Sigmoid colon (tissue), 7 donors: ENCODE measurements around the gene FCRL6. TPM values are rescaled to one million over a fixed set of nuclear protein-coding genes. Genes with fewer than 3 reads are reported as not detected.

ENCODE experiments used
- DNase-seq: peaks from one replicate; pipeline ENCODE4 v3.0.0-alpha.2; 2019
- H3K27ac ChIP-seq, 4 donors: fragments of 200-600 bp; sonication (generic); one replicate each; pipeline ENCODE4 v1.5.1; 2016 to 2019; ENCODE audit warnings: mild to moderate bottlenecking in 1 of 4
- H3K27me3 ChIP-seq, 3 donors: fragments of 200-600 bp; sonication (generic); one replicate each; pipeline ENCODE4 v1.5.1; 2019; ENCODE audit warnings: mild to moderate bottlenecking in 1 of 3
- H3K36me3 ChIP-seq, 4 donors: fragments of 200-600 bp; sonication (generic); one replicate each; pipeline ENCODE4 v1.5.1; 2016 to 2019
- H3K4me1 ChIP-seq, 4 donors: fragments of 200-600 bp; sonication (generic); one replicate each; pipeline ENCODE4 v1.5.1; 2017 to 2019
- H3K4me3 ChIP-seq, 4 donors: fragments of 200-600 bp; sonication (generic); one replicate each; pipeline ENCODE4 v1.5.1; 2017 to 2019; ENCODE audit warnings: mild to moderate bottlenecking in 2 of 4, moderate library complexity in 1 of 4
- H3K9me3 ChIP-seq, 4 donors: fragments of 200-600 bp in 3 of 4; sonication (generic) in 3 of 4; one replicate each; pipeline versions ENCODE4 v1.5.1 to v1.6.1; 2013 to 2019
- CTCF ChIP-seq, 4 experiments: fragments of 450-650 bp in 3 of 4; fragments of 200-600 bp in 1 of 4; IDR thresholded peaks; one replicate each; pipeline ENCODE4 v1.5.1; 2016 to 2019; ENCODE audit warnings: antibody characterized with exemption in 4 of 4, mild to moderate bottlenecking in 3 of 4, moderate library complexity in 2 of 4
- EP300 ChIP-seq, 4 donors: sonication (generic); formaldehyde crosslinking; IDR thresholded peaks; one replicate each; pipeline ENCODE4 v1.6.1; 2017; ENCODE audit warnings: antibody characterized with exemption in 4 of 4
- POLR2A ChIP-seq, 2 donors: fragments of 450-650 bp; IDR thresholded peaks; one replicate each; pipeline ENCODE4 v1.6.1; 2016; ENCODE audit warnings: antibody characterized with exemption in 2 of 2, mild to moderate bottlenecking in 2 of 2, moderate library complexity in 2 of 2
- POLR2AphosphoS5 ChIP-seq, 4 donors: sonication (generic); formaldehyde crosslinking; IDR thresholded peaks; one replicate each; pipeline ENCODE4 v1.6.1; 2017; ENCODE audit warnings: antibody characterized with exemption in 4 of 4
- WGBS, 2 donors: extraction: QIAGEN DNeasy Blood & Tissue Kit; methylation state at CpG; one replicate each; pipeline ENCODE4 v1.1.7; 2013; 5-methylcytosine and 5-hydroxymethylcytosine counted together
- intact Hi-C: fragments of 100-400 bp; cut with DNase I; formaldehyde crosslinking; loops from one replicate; pipeline ENCODE4 v1.15.1; 2023
- polyA plus RNA-seq, 3 donors: library from polyadenylated mRNA; stranded (reverse); fragments of 200-250 nt; gene quantifications; one replicate each; pipeline ENCODE4 v1.2.3, GENCODE V29; 2013
- small RNA-seq, 3 donors: library from RNA; depleted of rRNA; stranded (forward); fragments of <200 nt; gene quantifications; one replicate each; pipeline ENCODE3, GENCODE V24; 2016
- total RNA-seq, 4 donors: library from RNA; depleted of rRNA; stranded (reverse); fragments of >200 nt; gene quantifications; one replicate each; pipeline ENCODE4 v1.1.0, GENCODE V29; 2016
- donor health status: healthy with polysubstance abuse.
- donor health status: Bipolar disorder and iron deficiency.
- donor health status: healthy.

The FCRL6 gene
- total and polyA plus RNA-seq, 7 donors = 0.38 TPM; not detected in 6

- Histone ChIP-seq H3K4me3 (no peak overlapping the region), H3K36me3 (no peaks in the 10 kb centered on the region), H3K9me3 (no peaks in the 10 kb centered on the region), H3K27me3 (no peaks in the 10 kb centered on the region), H3K4me1 (no peaks in the 10 kb centered on the region), H3K27ac (no peak overlapping the region)
- TF ChIP-seq POLR2AphosphoS5 (IDR thresholded peaks at IDR 0.05) = no peak
- no peak for TF ChIP-seq CTCF (IDR thresholded peaks at IDR 0.05)
- no peak for TF ChIP-seq EP300 (IDR thresholded peaks at IDR 0.05)
- TF ChIP-seq POLR2A (IDR thresholded peaks at IDR 0.05) = no peak
- WGBS, 2 donors = 81 to 93% methylated on average over 5 of the region's 5 CpGs
- intact Hi-C loops = no loop called here
- no peak for DNase-seq
Observed at GRCh38 chr1:159862031-159862430, 59.9 kb downstream of the FCRL6 start.

- no peaks in the 10 kb centered on the region for H3K9me3 ChIP-seq
- 60 to 83% methylated on average over 4 of the region's 4 CpGs for WGBS, 2 donors
- no peaks in the 10 kb centered on the region for H3K36me3 ChIP-seq
- peaks cover 0 to 5% (median 2%) of the 10 kb centered on the region in 4 donors for H3K4me1 ChIP-seq
- no peaks in the 10 kb centered on the region for H3K27me3 ChIP-seq
- intact Hi-C loops = no loop called here
- TF ChIP-seq CTCF (IDR thresholded peaks at IDR 0.05) = no peak
- no peak for TF ChIP-seq EP300 (IDR thresholded peaks at IDR 0.05)
- no peak for TF ChIP-seq POLR2AphosphoS5 (IDR thresholded peaks at IDR 0.05)
- TF ChIP-seq POLR2A (IDR thresholded peaks at IDR 0.05) = no peak
- DNase-seq = no peak
- H3K27ac ChIP-seq = no peak within 1 kb of the TSS
- H3K4me3 ChIP-seq = no peak within 1 kb of the TSS
Observed at GRCh38 chr1:159862557-159862956, 60.4 kb downstream of the FCRL6 start, which contains the start of gene VSIG8. TSS of gene VSIG8 (minus strand) at chr1:159862657. CDS start at chr1:159862521, 136 bp downstream.

GRCh38 chr1:159864262-159864661, 62.1 kb downstream of the FCRL6 start:
- Histone ChIP-seq H3K4me1 (peaks cover 0 to 14% (median 10%) of the 10 kb centered on the region in 4 donors), H3K9me3 (no peaks in the 10 kb centered on the region), H3K36me3 (no peaks in the 10 kb centered on the region), H3K27me3 (no peaks in the 10 kb centered on the region), H3K4me3 (no peak overlapping the region), H3K27ac (no peak overlapping the region)
- intact Hi-C loops = no loop called here
- DNase-seq = no peak
- 59 to 79% methylated on average over 2 of the region's 2 CpGs for WGBS, 2 donors
- no peak for TF ChIP-seq CTCF (IDR thresholded peaks at IDR 0.05)

Small RNA genes lying within 50 kb of the gene (small RNA-seq; reads per million reads assigned to genes)
- gene RF00570 = 0 to 0.11 (median 0.06) reads per million in 3 donors

Other genes starting within 250 kb of the FCRL6 start
- not detected for gene APCS, start 214.5 kb upstream of the FCRL6 start, total RNA-seq
- not detected for gene APCS, start 214.5 kb upstream of the FCRL6 start, polyA plus RNA-seq
- not detected for gene CRP, start 87.8 kb upstream of the FCRL6 start, total RNA-seq
- gene CRP, start 87.8 kb upstream of the FCRL6 start, polyA plus RNA-seq = under 1 TPM in 1 of 3 donors, not detected in 2; 0.20 TPM
- gene DUSP23, start 21.4 kb upstream of the FCRL6 start, total RNA-seq = 10 to 100 TPM; 40.4 to 59.1 (median 51.6) TPM
- 10 to 100 TPM; 77.7 to 88.7 (median 86.5) TPM for gene DUSP23, start 21.4 kb upstream of the FCRL6 start, polyA plus RNA-seq
- gene SLAMF8, start 24.5 kb downstream of the FCRL6 start, total RNA-seq = 1 to 10 TPM; 3.3 to 5.0 (median 4.3) TPM
- 10 to 100 TPM in 2 of 3 donors, 1 to 10 TPM in 1; 2.4 to 16.2 (median 13.3) TPM for gene SLAMF8, start 24.5 kb downstream of the FCRL6 start, polyA plus RNA-seq
- not detected for gene VSIG8, start 60.3 kb downstream of the FCRL6 start, total RNA-seq
- gene VSIG8, start 60.3 kb downstream of the FCRL6 start, polyA plus RNA-seq = under 1 TPM in 1 of 3 donors, not detected in 2; 0.10 TPM
- gene CFAP45, start 97.8 kb downstream of the FCRL6 start, total RNA-seq = 1 to 10 TPM in 1 of 4 donors, under 1 TPM in 1, not detected in 2; 0.81 to 1.8 TPM
- 1 to 10 TPM in 1 of 3 donors, under 1 TPM in 1, not detected in 1; 0.29 to 1.2 TPM for gene CFAP45, start 97.8 kb downstream of the FCRL6 start, polyA plus RNA-seq
- gene TAGLN2, start 123.1 kb downstream of the FCRL6 start, total RNA-seq = 100 to 1,000 TPM in 2 of 4 donors, 10 to 100 TPM in 2; 88.8 to 109 (median 99.0) TPM
- 100 to 1,000 TPM; 383 to 770 (median 531) TPM for gene TAGLN2, start 123.1 kb downstream of the FCRL6 start, polyA plus RNA-seq
- under 1 TPM in 1 of 4 donors, not detected in 3; under 0.01 TPM for gene IGSF9, start 143.3 kb downstream of the FCRL6 start, total RNA-seq
- 10 to 100 TPM in 2 of 3 donors, 1 to 10 TPM in 1; 6.9 to 16.3 (median 11.4) TPM for gene IGSF9, start 143.3 kb downstream of the FCRL6 start, polyA plus RNA-seq
- not detected for gene SLAMF9, start 151.9 kb downstream of the FCRL6 start, total RNA-seq
- gene SLAMF9, start 151.9 kb downstream of the FCRL6 start, polyA plus RNA-seq = under 1 TPM in 1 of 3 donors, not detected in 2; 0.15 TPM
- 1 to 10 TPM; 3.3 to 4.7 (median 4.5) TPM for gene PIGM, start 229.6 kb downstream of the FCRL6 start, total RNA-seq
- gene PIGM, start 229.6 kb downstream of the FCRL6 start, polyA plus RNA-seq = 1 to 10 TPM in 1 of 3 donors, under 1 TPM in 2; 0.60 to 3.6 (median 0.69) TPM